ENCODE results near the gene ZNF324B. TPM values are rescaled to one million over a fixed set of nuclear protein-coding genes. Genes with fewer than 3 reads are reported as not detected.

Gene ZNF324B
- total and polyA plus RNA-seq, 2 of the 4 experiments (the other 2 are of a cell fraction), result 3.5 to 4.1 TPM

GRCh38 chr19:58473775-58474174 is 22.4 kb downstream of the ZNF324B start:
- CTCF ChIA-PET, result no interaction called here
- Histone ChIP-seq H3K23ac (ENCODE audit: low read depth, low read length) (no peak overlapping the region), H3K36me3 (ENCODE audit: control insufficient read depth, insufficient read depth, low read length) (peaks cover 29% of the 10 kb centered on the region), H2BK5ac (ENCODE audit: low read depth, low read length, poor library complexity, severe bottlenecking) (no peak overlapping the region), H4K20me1 (ENCODE audit: insufficient read depth, low read length) (peaks cover 22% of the 10 kb centered on the region), H3K4me1 (ENCODE audit: control insufficient read depth, insufficient read depth, low read length) (peaks cover 19% of the 10 kb centered on the region), H3K9me3 (ENCODE audit: control insufficient read depth, insufficient read depth, low read length) (no peaks in the 10 kb centered on the region), H3K4ac (ENCODE audit: low read depth, low read length) (no peak overlapping the region), H3K9ac (ENCODE audit: low read depth, low read length) (no peak overlapping the region), H4K91ac (ENCODE audit: insufficient read depth, low read depth, low read length) (no peak overlapping the region), H2BK15ac (ENCODE audit: low read depth, low read length) (no peak overlapping the region), H3K56ac (ENCODE audit: extremely low read depth, insufficient read depth, low read length) (no peak overlapping the region), H3K14ac (replicated peaks; ENCODE audit: low read depth, low read length) (no peak overlapping the region), H4K8ac (ENCODE audit: low read depth in 2 of 2, low read length in 2 of 2) (no peak overlapping the region), H3K79me1 (ENCODE audit: low read depth in 1 of 2, low read length in 2 of 2) (peaks cover 13 to 56% of the 10 kb centered on the region in 2 experiments), H2AK5ac (ENCODE audit: low read depth, low read length) (no peak overlapping the region), H2BK20ac (ENCODE audit: low read depth, low read length) (no peak overlapping the region), H3K9me1 (ENCODE audit: insufficient read depth, low read length) (peaks cover 31% of the 10 kb centered on the region), H4K5ac (ENCODE audit: low read depth, low read length) (no peak overlapping the region), H3K4me2 (ENCODE audit: low read depth, low read length) (no peak overlapping the region), H3K27me3 (ENCODE audit: control insufficient read depth, insufficient read depth, low read length) (no peaks in the 10 kb centered on the region), H2AK9ac (replicated peaks; ENCODE audit: low read depth, low read length, poor library complexity) (no peak overlapping the region), H3K4me3 (ENCODE audit: insufficient read depth, low read depth, low read length) (no peak overlapping the region), H3K18ac (ENCODE audit: low read depth, low read length) (no peak overlapping the region), H2AFZ (replicated peaks; ENCODE audit: low read length, poor library complexity) (no peak overlapping the region), H3K27ac (ENCODE audit: insufficient read depth, low read length) (no peak overlapping the region), H2BK120ac (ENCODE audit: low read depth, low read length) (no peak overlapping the region)
- no peak for TF ChIP-seq RCOR1 (IDR thresholded peaks at IDR 0.05; ENCODE audit: insufficient replicate concordance, low read length)
- no peak for TF ChIP-seq MAZ (IDR thresholded peaks at IDR 0.05; ENCODE audit: borderline replicate concordance, low read depth, low read length)
- no peak for TF ChIP-seq FOS (IDR thresholded peaks at IDR 0.05; ENCODE audit: low read depth, low read length)
- no peak for TF ChIP-seq POLR2A (IDR thresholded peaks at IDR 0.05; ENCODE audit: low read depth, low read length)
- TF ChIP-seq CHD1 (IDR thresholded peaks at IDR 0.05; ENCODE audit: low read depth, low read length), result no peak
- no peak for TF ChIP-seq CEBPB (IDR thresholded peaks at IDR 0.05; ENCODE audit: low read depth, low read length)
- no peak for TF ChIP-seq CTCF (conservative IDR thresholded peaks at IDR 0.05; ENCODE audit: low read depth, low read length)
- no peak for TF ChIP-seq NFE2L2 (IDR thresholded peaks at IDR 0.05; ENCODE audit: low read depth, low read length)
- no peak for TF ChIP-seq SMC3 (IDR thresholded peaks at IDR 0.05; ENCODE audit: low read depth, low read length)
- TF ChIP-seq MAFK (IDR thresholded peaks at IDR 0.05; ENCODE audit: low read depth, low read length), result no peak
- no peak for TF ChIP-seq RAD21 (IDR thresholded peaks at IDR 0.05; ENCODE audit: low read length)
- TF ChIP-seq ELK1 (IDR thresholded peaks at IDR 0.05; ENCODE audit: borderline replicate concordance, low read depth, low read length), result no peak
- no peak for TF ChIP-seq BHLHE40 (IDR thresholded peaks at IDR 0.05; ENCODE audit: low read depth, low read length)
- no peak for TF ChIP-seq RFX5 (IDR thresholded peaks at IDR 0.05; ENCODE audit: low read depth, low read length)
- TF ChIP-seq MXI1 (IDR thresholded peaks at IDR 0.05; ENCODE audit: borderline replicate concordance, low read depth, low read length), result no peak
- TF ChIP-seq USF2 (IDR thresholded peaks at IDR 0.05; ENCODE audit: low read depth, low read length), result no peak
- dilution Hi-C loops (cut with HindIII; ENCODE audit: low sequenced_read_pairs, unreplicated experiment) (no loop called here), in situ Hi-C loops (cut with MboI; ENCODE audit: low sequenced_read_pairs) (no loop called here), intact Hi-C loops (cut with micrococcal nuclease) (no loop called here)
- BruUV-seq (replicated peaks), result no TSS peak
- ATAC-seq (ENCODE audit: low read depth) (no peak), DNase-seq (no peak)
- POLR2A ChIA-PET (ENCODE audit: unreplicated experiment), result no interaction called here
